ENCODE measurements around the gene ASGR1. TPM values are rescaled to one million over a fixed set of nuclear protein-coding genes. Genes with fewer than 3 reads are reported as not detected.
A peak's percentile ranks its signal among the peaks of the same experiment; 100 is the strongest.

The ASGR1 gene
- total RNA-seq, 4 donors from 2014 or later = 0.21 to 1.5 (median 0.59) TPM; not detected in 1

DNA sequence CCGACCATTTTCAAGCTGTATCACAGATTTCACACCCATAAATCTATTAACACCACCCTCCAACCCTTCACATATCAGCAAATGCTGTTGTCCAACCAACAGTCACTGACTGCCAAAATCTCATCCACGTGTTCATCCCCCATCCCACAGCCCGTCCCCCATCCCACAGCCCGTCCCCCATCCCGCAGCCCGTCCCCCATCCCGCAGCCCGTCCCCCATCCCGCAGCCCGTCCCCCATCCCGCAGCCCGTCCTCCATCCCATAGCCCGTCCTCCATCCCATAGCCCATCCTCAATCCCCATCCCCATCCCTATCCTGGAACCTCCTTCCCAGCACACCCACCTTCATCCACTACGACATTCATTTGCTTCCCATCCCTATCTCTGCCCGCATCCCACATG is 26.4 kb upstream of the ASGR1 start:
- Histone ChIP-seq H3K27ac (peak overlapping the region in 3 of 4 donors; percentile 58 to 81 (median 75)), H3K4me3 (peak overlapping the region in 3 of 4 donors; percentile 41 to 59 (median 52)), H3K4me1 (peaks cover 0 to 22% (median 4%) of the 10 kb centered on the region in 4 donors), H3K9me3 (no peaks in the 10 kb centered on the region), H3K36me3 (peaks cover 0 to 20% (median 4%) of the 10 kb centered on the region in 3 donors), H3K27me3 (no peaks in the 10 kb centered on the region)
- WGBS, 2 donors = 23 to 29% methylated on average over 15 of the region's 15 CpGs
- no peak for DNase-seq (ENCODE audit: low spot score in 2 of 2)
- TF ChIP-seq, protein P1, sequence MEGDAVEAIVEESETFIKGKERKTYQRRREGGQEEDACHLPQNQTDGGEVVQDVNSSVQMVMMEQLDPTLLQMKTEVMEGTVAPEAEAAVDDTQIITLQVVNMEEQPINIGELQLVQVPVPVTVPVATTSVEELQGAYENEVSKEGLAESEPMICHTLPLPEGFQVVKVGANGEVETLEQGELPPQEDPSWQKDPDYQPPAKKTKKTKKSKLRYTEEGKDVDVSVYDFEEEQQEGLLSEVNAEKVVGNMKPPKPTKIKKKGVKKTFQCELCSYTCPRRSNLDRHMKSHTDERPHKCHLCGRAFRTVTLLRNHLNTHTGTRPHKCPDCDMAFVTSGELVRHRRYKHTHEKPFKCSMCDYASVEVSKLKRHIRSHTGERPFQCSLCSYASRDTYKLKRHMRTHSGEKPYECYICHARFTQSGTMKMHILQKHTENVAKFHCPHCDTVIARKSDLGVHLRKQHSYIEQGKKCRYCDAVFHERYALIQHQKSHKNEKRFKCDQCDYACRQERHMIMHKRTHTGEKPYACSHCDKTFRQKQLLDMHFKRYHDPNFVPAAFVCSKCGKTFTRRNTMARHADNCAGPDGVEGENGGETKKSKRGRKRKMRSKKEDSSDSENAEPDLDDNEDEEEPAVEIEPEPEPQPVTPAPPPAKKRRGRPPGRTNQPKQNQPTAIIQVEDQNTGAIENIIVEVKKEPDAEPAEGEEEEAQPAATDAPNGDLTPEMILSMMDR (IDR thresholded peaks at IDR 0.05) = no peak
- no peak for TF ChIP-seq POLR2A (IDR thresholded peaks at IDR 0.05)
- TF ChIP-seq EP300 (IDR thresholded peaks at IDR 0.05) = no peak

DNA sequence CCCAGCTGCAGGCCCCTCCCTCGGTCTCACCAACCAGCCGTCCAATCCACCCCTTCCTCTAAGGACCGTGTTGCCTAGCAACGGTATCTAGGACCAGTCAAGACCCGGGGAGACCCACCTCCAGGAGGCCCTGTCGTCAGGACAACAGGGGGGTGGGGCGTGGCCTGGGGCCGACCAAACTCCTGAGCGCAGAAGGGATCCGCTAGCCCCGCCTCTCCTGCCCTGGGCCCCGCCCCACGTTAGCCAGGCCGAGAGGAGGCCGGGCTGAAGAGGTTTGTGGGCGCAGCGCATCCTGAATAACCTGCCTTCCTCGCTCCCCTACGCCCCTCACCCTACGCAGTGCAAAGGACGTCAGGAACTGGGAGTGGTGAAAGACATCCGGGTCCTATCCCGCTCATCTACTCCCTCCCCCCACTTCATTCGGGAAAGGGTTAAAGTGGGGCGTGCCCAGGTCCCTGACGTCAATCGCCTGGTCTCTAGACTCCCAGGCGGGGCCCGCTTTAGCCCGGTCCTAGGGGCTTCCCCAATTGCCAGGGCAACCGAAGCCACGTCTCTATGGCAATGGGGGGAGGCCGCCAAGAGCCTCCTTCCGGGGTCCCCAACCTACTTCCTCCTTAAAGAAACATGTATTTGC is 25.8 kb upstream of the ASGR1 start:
- TF ChIP-seq EP300 (IDR thresholded peaks at IDR 0.05) (peak in 1 of 2 donors; percentile 54), POLR2A (IDR thresholded peaks at IDR 0.05) (peak in 1 of 2 donors; percentile 34)
- TF ChIP-seq, protein P1 (IDR thresholded peaks at IDR 0.05) = no peak
- H3K27me3 ChIP-seq = no peaks in the 10 kb centered on the region
- peaks cover 0 to 20% (median 4%) of the 10 kb centered on the region in 3 donors for H3K36me3 ChIP-seq
- peak overlapping the region; percentile 25 to 59 (median 46) for H3K4me3 ChIP-seq
- no peaks in the 10 kb centered on the region for H3K9me3 ChIP-seq
- H3K27ac ChIP-seq = peak overlapping the region in 3 of 4 donors; percentile 58 to 81 (median 75)
- H3K4me1 ChIP-seq = peaks cover 0 to 22% (median 4%) of the 10 kb centered on the region in 4 donors
- DNase-seq (ENCODE audit: low spot score in 2 of 2) = peak; percentile 58 to 59
- 0 to 2% methylated on average over 31 of the region's 34 CpGs for WGBS, 2 donors

- peak overlapping the region in 3 of 4 donors; percentile 58 to 81 (median 75) for H3K27ac ChIP-seq
Observed at GRCh38 chr17:7204336-7204735, 25.2 kb upstream of the ASGR1 start.

GRCh38 chr17:7203391-7203790 is 24.2 kb upstream of the ASGR1 start:
- Histone ChIP-seq H3K4me3 (no peak overlapping the region), H3K9me3 (no peaks in the 10 kb centered on the region), H3K27me3 (no peaks in the 10 kb centered on the region), H3K27ac (no peak overlapping the region), H3K4me1 (peaks cover 0 to 22% (median 4%) of the 10 kb centered on the region in 4 donors), H3K36me3 (peaks cover 0 to 29% (median 4%) of the 10 kb centered on the region in 3 donors)
- WGBS, 2 donors = 92% methylated on average over 16 of the region's 16 CpGs
- TF ChIP-seq EP300 (IDR thresholded peaks at IDR 0.05) = no peak
- TF ChIP-seq POLR2A (IDR thresholded peaks at IDR 0.05) = no peak
- TF ChIP-seq, protein P1 (IDR thresholded peaks at IDR 0.05) = no peak
- no peak for DNase-seq (ENCODE audit: low spot score in 2 of 2)

More at GRCh38 chr17:7204336-7204735, 25.2 kb upstream of the ASGR1 start:
- H3K9me3 ChIP-seq = no peaks in the 10 kb centered on the region
- DNase-seq (ENCODE audit: low spot score in 2 of 2) = no peak
- 71 to 75% methylated on average over 15 of the region's 15 CpGs for WGBS, 2 donors
- H3K4me3 ChIP-seq = peak overlapping the region; percentile 25 to 59 (median 46)
- TF ChIP-seq, protein P1 (IDR thresholded peaks at IDR 0.05) = no peak
- TF ChIP-seq POLR2A (IDR thresholded peaks at IDR 0.05) = no peak
- no peak for TF ChIP-seq EP300 (IDR thresholded peaks at IDR 0.05)
- peaks cover 0 to 22% (median 4%) of the 10 kb centered on the region in 4 donors for H3K4me1 ChIP-seq
- peaks cover 0 to 22% (median 4%) of the 10 kb centered on the region in 3 donors for H3K36me3 ChIP-seq
- H3K27me3 ChIP-seq = no peaks in the 10 kb centered on the region
